Peyer's patch (tissue), 4 donors: Measurements from ENCODE around the gene C3orf20.

ENCODE experiments used
- POLR2A ChIP-seq, 2 donors: fragments of 450-650 bp; IDR thresholded peaks; one replicate each; pipeline ENCODE4 v1.5.1; 2017; ENCODE audit warnings: antibody characterized with exemption in 2 of 2, mild to moderate bottlenecking in 2 of 2, moderate library complexity in 2 of 2
- TF ChIP-seq, protein P1 (sequence below), 6 experiments: fragments of 450-650 bp in 4 of 6; fragments of 200-600 bp in 2 of 6; sonication (generic) in 1 of 6; IDR thresholded peaks; one replicate each; pipeline ENCODE4 v1.5.1; 2017 to 2019; ENCODE audit warnings: antibody characterized with exemption in 6 of 6, mild to moderate bottlenecking in 3 of 6, moderate library complexity in 1 of 6

DNA sequence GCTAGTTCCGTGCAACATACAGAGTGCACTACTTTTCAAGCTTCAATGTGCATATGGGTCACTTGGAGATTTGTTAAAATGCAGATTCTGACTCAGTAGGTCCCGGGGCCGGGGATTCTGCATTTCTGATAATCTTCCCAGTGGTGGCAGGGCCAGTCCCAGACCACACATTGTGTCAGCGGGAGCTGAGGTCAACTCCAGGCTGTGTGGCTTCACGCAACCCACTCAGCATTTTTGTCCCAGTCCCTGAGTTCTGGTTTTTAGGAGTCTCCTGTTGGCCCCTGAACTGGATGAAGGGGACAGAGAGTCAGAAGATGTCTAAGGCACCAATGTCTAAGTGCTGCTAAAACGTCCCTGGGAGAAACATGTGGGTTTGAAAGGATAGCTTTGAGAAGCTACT lies 49.5 kb upstream of the C3orf20 start:
- TF ChIP-seq, protein P1, sequence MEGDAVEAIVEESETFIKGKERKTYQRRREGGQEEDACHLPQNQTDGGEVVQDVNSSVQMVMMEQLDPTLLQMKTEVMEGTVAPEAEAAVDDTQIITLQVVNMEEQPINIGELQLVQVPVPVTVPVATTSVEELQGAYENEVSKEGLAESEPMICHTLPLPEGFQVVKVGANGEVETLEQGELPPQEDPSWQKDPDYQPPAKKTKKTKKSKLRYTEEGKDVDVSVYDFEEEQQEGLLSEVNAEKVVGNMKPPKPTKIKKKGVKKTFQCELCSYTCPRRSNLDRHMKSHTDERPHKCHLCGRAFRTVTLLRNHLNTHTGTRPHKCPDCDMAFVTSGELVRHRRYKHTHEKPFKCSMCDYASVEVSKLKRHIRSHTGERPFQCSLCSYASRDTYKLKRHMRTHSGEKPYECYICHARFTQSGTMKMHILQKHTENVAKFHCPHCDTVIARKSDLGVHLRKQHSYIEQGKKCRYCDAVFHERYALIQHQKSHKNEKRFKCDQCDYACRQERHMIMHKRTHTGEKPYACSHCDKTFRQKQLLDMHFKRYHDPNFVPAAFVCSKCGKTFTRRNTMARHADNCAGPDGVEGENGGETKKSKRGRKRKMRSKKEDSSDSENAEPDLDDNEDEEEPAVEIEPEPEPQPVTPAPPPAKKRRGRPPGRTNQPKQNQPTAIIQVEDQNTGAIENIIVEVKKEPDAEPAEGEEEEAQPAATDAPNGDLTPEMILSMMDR (IDR thresholded peaks at IDR 0.05) = no peak
- TF ChIP-seq POLR2A (IDR thresholded peaks at IDR 0.05) = no peak
